Tibial nerve (tissue), 4 donors: ENCODE measurements around the gene TWNK. TPM values are rescaled to one million over a fixed set of nuclear protein-coding genes. Genes with fewer than 3 reads are reported as not detected.

Experiments
- DNase-seq, 2 donors: peaks; one replicate each; pipeline ENCODE4 v3.0.0-alpha.2; 2019; ENCODE audit warnings: low spot score in 2 of 2
- H3K27ac ChIP-seq, 4 donors: fragments of 200-600 bp; sonication (generic) in 3 of 4; one replicate each; pipeline ENCODE4 v1.5.1; 2017 to 2019; ENCODE audit warnings: mild to moderate bottlenecking in 1 of 4
- H3K27me3 ChIP-seq, 2 donors: fragments of 200-600 bp; sonication (generic) in 1 of 2; one replicate each; pipeline versions ENCODE4 v1.5.1 to v1.6.0; 2017 to 2019
- H3K36me3 ChIP-seq, 3 donors: fragments of 200-600 bp; sonication (generic); one replicate each; pipeline ENCODE4 v1.5.1; 2018 to 2019
- H3K4me1 ChIP-seq, 4 donors: fragments of 200-600 bp; sonication (generic) in 3 of 4; one replicate each; pipeline ENCODE4 v1.5.1; 2017 to 2019
- H3K4me3 ChIP-seq, 4 donors: fragments of 200-600 bp; sonication (generic) in 3 of 4; one replicate each; pipeline ENCODE4 v1.5.1; 2017 to 2019; ENCODE audit warnings: mild to moderate bottlenecking in 1 of 4, moderate library complexity in 1 of 4
- H3K9me3 ChIP-seq, 4 donors: fragments of 200-600 bp; sonication (generic) in 3 of 4; one replicate each; pipeline ENCODE4 v1.5.1; 2017 to 2019
- EP300 ChIP-seq, 2 donors: sonication (generic); formaldehyde crosslinking; IDR thresholded peaks; one replicate each; pipeline ENCODE4 v1.6.1; 2017; ENCODE audit warnings: antibody characterized with exemption in 2 of 2, mild to moderate bottlenecking in 1 of 2
- POLR2A ChIP-seq, 2 donors: fragments of 450-650 bp; IDR thresholded peaks; one replicate each; pipeline ENCODE4 v1.6.1; 2017; ENCODE audit warnings: antibody characterized with exemption in 2 of 2, mild to moderate bottlenecking in 2 of 2, moderate library complexity in 2 of 2
- WGBS, 2 donors: methylation state at CpG; one replicate each; pipeline ENCODE4 v1.1.5; 2018; 5-methylcytosine and 5-hydroxymethylcytosine counted together
- total RNA-seq, 4 donors: library from RNA; depleted of rRNA; stranded (reverse); fragments of >200 nt; gene quantifications; one replicate each; pipeline ENCODE4 v1.1.0, GENCODE V29; 2016
- TF ChIP-seq, protein P1 (sequence below), 5 experiments: fragments of 200-600 bp in 3 of 5; fragments of 450-650 bp in 2 of 5; sonication (generic) in 3 of 5; IDR thresholded peaks; one replicate each; pipeline ENCODE4 v1.5.1; 2016 to 2019; ENCODE audit warnings: antibody characterized with exemption in 5 of 5, mild to moderate bottlenecking in 3 of 5, moderate library complexity in 2 of 5

The TWNK gene
- total RNA-seq, 4 donors from 2014 or later, result 5.0 to 11.4 (median 6.6) TPM

DNA sequence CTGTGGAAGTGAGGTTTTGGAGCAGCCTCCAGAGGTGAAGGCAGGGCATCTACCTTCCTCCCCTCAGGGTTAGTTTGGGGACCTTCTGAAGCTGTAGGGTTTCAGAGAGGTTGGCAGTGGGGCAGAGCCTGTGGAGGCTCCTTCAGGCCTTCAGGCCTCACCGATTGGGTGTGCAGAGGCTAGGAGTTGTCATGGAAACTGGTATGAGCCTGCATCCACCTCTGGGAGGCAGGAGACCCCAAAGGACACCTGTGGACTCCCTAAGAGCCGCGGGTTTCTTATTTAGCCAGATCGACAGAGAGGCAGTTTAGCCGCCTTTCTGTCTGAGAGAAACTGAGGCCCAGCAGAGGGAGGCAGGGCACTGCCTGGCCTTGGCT, 14.3 kb downstream of the TWNK start:
- Histone ChIP-seq H3K27me3 (no peaks in the 10 kb centered on the region), H3K9me3 (no peaks in the 10 kb centered on the region), H3K4me1 (peaks cover 3 to 66% (median 23%) of the 10 kb centered on the region in 4 donors), H3K27ac (peak overlapping the region; percentile 78 to 100 (median 100)), H3K36me3 (peaks cover 0 to 43% (median 4%) of the 10 kb centered on the region in 3 donors), H3K4me3 (peak overlapping the region in 2 of 4 donors; percentile 9 to 92)
- DNase-seq, result no peak
- 43 to 49% methylated on average over 4 to 5 of the region's 5 CpGs for WGBS, 2 donors
- TF ChIP-seq EP300 (IDR thresholded peaks at IDR 0.05) (no peak), POLR2A (IDR thresholded peaks at IDR 0.05) (no peak)
- TF ChIP-seq, protein P1, sequence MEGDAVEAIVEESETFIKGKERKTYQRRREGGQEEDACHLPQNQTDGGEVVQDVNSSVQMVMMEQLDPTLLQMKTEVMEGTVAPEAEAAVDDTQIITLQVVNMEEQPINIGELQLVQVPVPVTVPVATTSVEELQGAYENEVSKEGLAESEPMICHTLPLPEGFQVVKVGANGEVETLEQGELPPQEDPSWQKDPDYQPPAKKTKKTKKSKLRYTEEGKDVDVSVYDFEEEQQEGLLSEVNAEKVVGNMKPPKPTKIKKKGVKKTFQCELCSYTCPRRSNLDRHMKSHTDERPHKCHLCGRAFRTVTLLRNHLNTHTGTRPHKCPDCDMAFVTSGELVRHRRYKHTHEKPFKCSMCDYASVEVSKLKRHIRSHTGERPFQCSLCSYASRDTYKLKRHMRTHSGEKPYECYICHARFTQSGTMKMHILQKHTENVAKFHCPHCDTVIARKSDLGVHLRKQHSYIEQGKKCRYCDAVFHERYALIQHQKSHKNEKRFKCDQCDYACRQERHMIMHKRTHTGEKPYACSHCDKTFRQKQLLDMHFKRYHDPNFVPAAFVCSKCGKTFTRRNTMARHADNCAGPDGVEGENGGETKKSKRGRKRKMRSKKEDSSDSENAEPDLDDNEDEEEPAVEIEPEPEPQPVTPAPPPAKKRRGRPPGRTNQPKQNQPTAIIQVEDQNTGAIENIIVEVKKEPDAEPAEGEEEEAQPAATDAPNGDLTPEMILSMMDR (IDR thresholded peaks at IDR 0.05), result no peak

DNA sequence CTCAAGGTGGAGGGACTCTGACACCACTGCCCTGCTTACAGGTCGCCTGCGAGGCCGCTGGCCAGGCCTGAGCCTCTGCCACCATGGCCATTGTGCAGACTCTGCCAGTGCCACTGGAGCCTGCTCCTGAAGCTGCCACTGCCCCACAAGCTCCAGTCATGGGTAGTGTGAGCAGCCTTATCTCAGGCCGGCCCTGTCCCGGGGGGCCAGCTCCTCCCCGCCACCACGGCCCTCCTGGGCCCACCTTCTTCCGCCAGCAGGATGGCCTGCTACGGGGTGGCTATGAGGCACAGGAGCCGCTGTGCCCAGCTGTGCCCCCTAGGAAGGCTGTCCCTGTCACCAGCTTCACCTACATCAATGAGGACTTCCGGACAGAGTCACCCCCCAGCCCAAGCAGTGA, 15.1 kb downstream of the TWNK start:
- peaks cover 3 to 66% (median 24%) of the 10 kb centered on the region in 4 donors for H3K4me1 ChIP-seq
- TF ChIP-seq, protein P1 (IDR thresholded peaks at IDR 0.05), result no peak
- TF ChIP-seq POLR2A (IDR thresholded peaks at IDR 0.05), result no peak
- no peaks in the 10 kb centered on the region for H3K9me3 ChIP-seq
- no peak overlapping the region for H3K4me3 ChIP-seq
- peak overlapping the region; percentile 78 to 100 (median 100) for H3K27ac ChIP-seq
- 86 to 100% methylated on average over 2 to 11 of the region's 11 CpGs for WGBS, 2 donors
- no peak for DNase-seq
- no peaks in the 10 kb centered on the region for H3K27me3 ChIP-seq
- peaks cover 0 to 51% (median 4%) of the 10 kb centered on the region in 3 donors for H3K36me3 ChIP-seq

DNA sequence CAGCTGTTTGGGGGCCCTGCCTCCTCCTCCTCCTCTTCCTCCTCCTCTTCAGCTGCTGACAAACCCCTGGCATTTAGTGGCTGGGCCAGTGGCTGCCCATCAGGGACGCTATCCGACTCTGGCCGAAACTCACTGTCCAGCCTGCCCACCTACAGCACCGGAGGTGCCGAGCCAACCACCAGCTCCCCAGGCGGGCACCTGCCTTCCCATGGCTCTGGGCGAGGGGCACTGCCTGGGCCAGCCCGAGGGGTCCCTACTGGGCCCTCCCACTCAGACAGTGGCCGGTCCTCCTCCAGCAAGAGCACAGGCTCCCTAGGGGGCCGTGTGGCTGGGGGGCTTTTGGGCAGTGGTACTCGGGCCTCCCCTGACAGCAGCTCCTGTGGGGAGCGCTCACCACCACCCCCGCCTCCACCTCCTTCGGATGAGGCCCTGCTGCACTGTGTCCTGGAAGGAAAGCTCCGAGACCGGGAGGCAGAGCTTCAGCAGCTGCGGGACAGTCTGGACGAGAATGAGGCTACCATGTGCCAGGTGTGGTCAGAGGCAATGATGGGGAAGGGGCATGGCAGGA, 16.4 kb downstream of the TWNK start:
- Histone ChIP-seq H3K4me1 (peaks cover under 1 to 67% (median 30%) of the 10 kb centered on the region in 4 donors), H3K36me3 (peaks cover 0 to 52% (median 4%) of the 10 kb centered on the region in 3 donors)
- 88 to 90% methylated on average over 12 to 18 of the region's 18 CpGs for WGBS, 2 donors

DNA sequence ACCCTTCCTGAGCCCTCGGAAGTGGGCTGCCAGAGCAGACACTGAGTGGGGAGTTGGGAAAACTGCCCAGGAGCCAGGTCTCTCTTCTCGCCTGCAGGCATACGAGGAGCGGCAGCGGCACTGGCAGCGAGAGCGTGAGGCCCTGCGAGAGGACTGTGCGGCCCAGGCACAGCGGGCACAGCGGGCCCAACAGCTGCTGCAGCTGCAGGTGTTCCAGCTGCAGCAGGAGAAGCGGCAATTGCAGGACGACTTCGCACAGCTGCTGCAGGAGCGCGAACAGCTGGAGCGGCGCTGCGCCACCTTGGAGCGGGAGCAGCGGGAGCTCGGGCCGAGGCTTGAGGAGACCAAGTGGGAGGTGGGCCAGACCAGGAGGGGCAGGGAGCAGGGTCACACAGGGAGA, 18.0 kb downstream of the TWNK start:
- Histone ChIP-seq H3K4me3 (no peak overlapping the region), H3K27me3 (no peaks in the 10 kb centered on the region), H3K27ac (peak overlapping the region in 2 of 4 donors; percentile 84 to 100), H3K4me1 (peaks cover 0 to 70% (median 31%) of the 10 kb centered on the region in 4 donors), H3K36me3 (peaks cover 0 to 52% (median 4%) of the 10 kb centered on the region in 3 donors), H3K9me3 (no peaks in the 10 kb centered on the region)
- DNase-seq, result no peak
- 84 to 94% methylated on average over 23 of the region's 23 CpGs for WGBS, 2 donors
- TF ChIP-seq, protein P1 (IDR thresholded peaks at IDR 0.05), result no peak
- TF ChIP-seq EP300 (IDR thresholded peaks at IDR 0.05), result no peak
- TF ChIP-seq POLR2A (IDR thresholded peaks at IDR 0.05), result no peak

More for the DNA sequence above, 16.4 kb downstream of the TWNK start:
- H3K4me3 ChIP-seq, result no peak overlapping the region
- peak overlapping the region in 2 of 4 donors; percentile 40 to 100 for H3K27ac ChIP-seq
- TF ChIP-seq EP300 (IDR thresholded peaks at IDR 0.05), result no peak
- TF ChIP-seq POLR2A (IDR thresholded peaks at IDR 0.05), result no peak
- TF ChIP-seq, protein P1 (IDR thresholded peaks at IDR 0.05), result no peak
- no peaks in the 10 kb centered on the region for H3K9me3 ChIP-seq
- H3K27me3 ChIP-seq, result no peaks in the 10 kb centered on the region
- DNase-seq, result no peak

DNA sequence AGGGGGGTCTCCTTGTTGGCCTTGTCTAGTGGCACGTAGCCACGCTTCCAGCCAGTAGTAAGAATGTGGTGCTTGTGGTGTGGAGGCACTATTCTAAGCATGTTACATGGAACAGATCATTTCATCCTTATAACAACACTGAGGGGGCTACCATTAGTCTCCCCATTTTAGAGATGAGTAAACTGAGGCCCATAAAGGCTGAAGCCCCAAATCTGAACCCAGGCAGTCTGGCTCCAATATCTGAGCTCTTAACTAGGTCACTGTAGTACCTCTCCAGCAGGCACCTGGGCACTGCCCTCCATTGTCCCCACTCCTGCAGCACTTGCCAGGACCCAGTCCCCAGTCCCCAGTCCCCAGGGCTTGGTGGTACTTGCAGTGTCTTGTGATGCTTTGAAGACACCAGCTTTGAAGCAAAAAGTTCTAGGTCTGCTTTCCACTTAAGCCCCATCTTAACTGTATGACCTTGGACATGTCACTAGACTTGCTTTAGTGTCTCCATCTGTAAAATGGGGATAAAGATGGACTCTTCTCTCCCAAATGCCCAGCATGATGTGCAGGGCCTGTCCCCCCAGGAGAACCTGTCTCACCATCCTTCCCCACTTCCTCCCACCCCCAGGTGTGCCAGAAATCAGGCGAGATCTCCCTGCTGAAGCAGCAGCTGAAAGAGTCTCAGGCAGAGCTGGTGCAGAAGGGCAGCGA, 18.7 kb downstream of the TWNK start:
- Histone ChIP-seq H3K4me1 (peaks cover 0 to 63% (median 25%) of the 10 kb centered on the region in 4 donors), H3K36me3 (peaks cover 0 to 52% (median 4%) of the 10 kb centered on the region in 3 donors), H3K9me3 (no peaks in the 10 kb centered on the region), H3K27me3 (no peaks in the 10 kb centered on the region), H3K4me3 (no peak overlapping the region), H3K27ac (peak overlapping the region in 3 of 4 donors; percentile 62 to 100 (median 84))
- DNase-seq, result no peak
- 94 to 100% methylated on average over 3 to 4 of the region's 4 CpGs for WGBS, 2 donors
- TF ChIP-seq, protein P1 (IDR thresholded peaks at IDR 0.05), result no peak
- TF ChIP-seq EP300 (IDR thresholded peaks at IDR 0.05), result peak in 1 of 2 donors; percentile 2
- TF ChIP-seq POLR2A (IDR thresholded peaks at IDR 0.05), result no peak
